ENCODE measurements around the gene CEP170.
"Not testable (repeated sequence)": the region's sequence is repeated elsewhere in the genome, so short reads cannot be mapped to it uniquely, and the experiment has no call there.

The CEP170 gene

GRCh38 chr1:243150906-243151305 lies 104.2 kb downstream of the CEP170 start:
- not testable (repeated sequence) for DNase-seq

GRCh38 chr1:243149120-243149519 lies 106.0 kb downstream of the CEP170 start:
- not testable (repeated sequence) for DNase-seq

GRCh38 chr1:243147351-243147750 lies 107.7 kb downstream of the CEP170 start:
- DNase-seq = not testable (repeated sequence)

GRCh38 chr1:243140498-243140897 lies 114.6 kb downstream of the CEP170 start:
- not testable (repeated sequence) for DNase-seq

- not testable (repeated sequence) for DNase-seq
Observed at GRCh38 chr1:243122876-243123409, 132.1 kb downstream of the CEP170 start.

GRCh38 chr1:243121939-243122338 lies 133.1 kb downstream of the CEP170 start:
- not testable (repeated sequence) for DNase-seq

DNA sequence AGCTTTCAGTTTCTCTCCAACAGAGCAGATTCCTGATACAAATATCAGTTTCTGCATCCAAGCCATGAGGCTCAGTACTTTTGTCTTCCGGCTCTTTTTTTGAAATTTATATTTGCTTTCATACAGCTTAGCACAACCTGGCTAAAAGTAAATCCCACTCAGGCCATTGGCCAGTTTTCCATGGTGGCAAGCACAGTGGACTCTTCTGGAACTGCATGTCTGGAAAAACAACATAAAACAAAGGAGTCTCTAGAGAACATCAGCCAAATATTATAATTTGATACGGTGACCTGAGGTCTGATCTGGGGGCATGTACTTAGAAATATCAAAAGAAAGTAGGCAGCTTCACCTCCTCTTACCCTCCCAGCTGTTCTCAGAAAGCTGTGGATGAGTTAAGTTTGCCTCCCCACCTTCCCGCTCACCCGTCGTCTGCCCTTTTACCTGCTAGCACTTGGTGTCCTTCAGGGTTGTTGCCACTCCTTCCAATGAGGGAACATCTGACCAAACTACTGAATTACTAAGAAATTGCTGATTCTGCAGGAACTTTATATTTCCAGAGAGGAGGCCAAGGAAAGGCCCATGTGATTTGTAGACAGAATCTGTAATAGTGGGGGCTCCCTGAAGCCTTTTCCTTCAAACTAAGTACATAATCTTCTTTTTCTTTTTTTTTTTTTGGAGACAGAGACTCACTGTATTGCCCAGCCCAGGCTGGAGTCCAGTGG lies 136.3 kb downstream of the CEP170 start:
- not testable (repeated sequence) for DNase-seq

DNA sequence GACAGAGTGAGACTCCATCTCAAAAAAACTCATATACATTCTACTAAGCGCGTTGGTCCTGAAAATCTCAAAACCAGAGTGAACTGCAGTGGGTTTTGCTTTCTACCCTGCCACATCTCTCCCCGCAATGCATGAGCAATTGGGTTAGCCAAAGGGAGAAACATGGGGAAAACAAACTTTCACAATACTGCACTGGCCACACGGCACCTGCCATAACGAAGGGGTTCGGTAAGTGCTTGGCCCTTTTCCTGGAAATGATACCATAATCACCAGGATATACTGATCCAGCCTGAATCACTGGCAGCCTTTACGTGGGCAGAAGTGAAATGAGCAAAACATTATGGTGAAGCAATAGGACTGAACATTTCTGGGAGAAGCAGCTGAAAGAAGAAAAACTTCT lies 138.9 kb downstream of the CEP170 start:
- not testable (repeated sequence) for DNase-seq

- not testable (repeated sequence) for DNase-seq
Observed at GRCh38 chr1:243114769-243115168, 140.3 kb downstream of the CEP170 start.

- DNase-seq = not testable (repeated sequence)
Observed at GRCh38 chr1:243114059-243114713, 140.9 kb downstream of the CEP170 start.

GRCh38 chr1:243107171-243107570 lies 147.9 kb downstream of the CEP170 start:
- DNase-seq = not testable (repeated sequence)

DNA sequence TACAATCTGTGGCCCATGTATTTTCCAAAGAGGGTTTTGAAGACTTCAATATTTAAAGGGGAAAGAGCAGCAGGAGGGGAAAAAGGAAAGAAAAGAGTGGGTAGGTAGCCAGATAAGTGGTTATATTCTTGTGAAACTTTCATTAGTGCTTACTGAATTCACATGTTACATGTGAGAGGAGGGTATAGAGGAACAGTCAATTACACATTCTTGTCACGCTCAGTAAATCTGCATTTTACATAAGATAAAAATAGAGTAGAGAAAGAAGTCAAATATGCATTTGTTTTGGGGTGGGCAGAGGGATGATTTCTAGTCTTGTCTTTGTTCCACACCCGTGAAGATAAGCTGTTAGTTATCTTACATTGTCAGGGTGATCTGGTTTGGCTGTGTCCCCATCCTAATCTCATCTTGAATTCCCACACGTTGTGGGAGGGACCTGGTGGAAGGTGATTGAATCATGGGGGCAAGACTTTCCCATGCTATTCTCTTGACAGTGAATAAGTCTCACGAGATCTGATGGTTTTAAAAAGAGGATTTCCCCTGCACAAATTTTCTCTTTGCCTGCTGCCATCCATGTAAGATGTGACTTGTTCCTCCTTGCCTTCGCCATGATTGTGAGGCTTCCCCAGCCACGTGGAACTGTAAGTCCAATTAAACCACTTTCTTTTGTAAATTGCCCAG lies 149.3 kb downstream of the CEP170 start:
- not testable (repeated sequence) for DNase-seq

- DNase-seq = not testable (repeated sequence)
Observed at GRCh38 chr1:243105104-243105503, 150.0 kb downstream of the CEP170 start.

DNA sequence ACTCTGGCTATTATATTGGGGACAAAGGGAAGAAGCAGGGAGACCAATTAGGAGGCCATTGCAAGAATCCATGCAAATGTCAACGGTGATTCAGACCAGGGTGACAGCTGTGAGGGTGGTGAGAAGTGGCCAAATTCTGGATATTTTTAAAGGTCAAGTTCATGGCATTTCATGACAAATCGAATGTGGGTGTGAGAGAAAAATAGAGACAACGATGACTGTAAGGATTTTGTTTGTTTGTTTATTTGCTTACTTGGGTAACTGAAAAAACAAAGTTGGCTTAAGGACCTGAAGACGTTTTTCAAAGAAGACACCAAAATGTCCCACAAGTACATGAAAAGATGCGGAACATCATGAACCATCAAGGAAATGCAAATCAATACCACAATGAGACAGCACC lies 150.6 kb downstream of the CEP170 start:
- not testable (repeated sequence) for DNase-seq

GRCh38 chr1:243101551-243102050 lies 153.5 kb downstream of the CEP170 start:
- DNase-seq = peak; percentile 44

DNA sequence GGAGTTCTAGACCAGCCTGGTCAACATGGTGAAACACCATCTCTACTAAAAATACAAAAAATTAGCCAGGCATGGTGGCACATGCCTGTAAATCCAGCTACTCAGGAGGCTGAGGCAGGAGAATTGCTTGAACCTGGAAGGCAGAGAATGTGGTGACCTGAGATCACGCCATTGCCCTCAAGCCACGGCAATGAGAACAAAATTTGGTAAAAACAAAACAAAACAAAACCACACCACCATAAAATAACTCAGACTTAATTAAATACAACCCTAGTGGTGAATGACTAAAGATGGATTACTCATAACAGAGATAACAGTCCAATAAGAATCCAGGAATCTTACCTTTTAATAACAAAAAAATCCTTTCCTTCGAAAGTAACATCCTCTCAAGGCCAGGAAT lies 167.7 kb downstream of the CEP170 start:
- DNase-seq = not testable (repeated sequence)
